IPS-20b (cell line): ENCODE results near the gene RGS5.

Experiments
- H3K27ac ChIP-seq: one replicate; pipeline ENCODE4 v1.5.1; 2013; ENCODE audit warnings: low read length
- H3K27me3 ChIP-seq: 2 replicates; pipeline ENCODE4 v1.6.1; 2013; ENCODE audit warnings: mild to moderate bottlenecking, low read length, inconsistent platforms; ENCODE audit not compliant: insufficient read depth
- H3K36me3 ChIP-seq: 2 replicates; pipeline ENCODE4 v1.6.1; 2013; ENCODE audit warnings: low read depth, mild to moderate bottlenecking, inconsistent platforms, low read length, moderate library complexity; ENCODE audit not compliant: insufficient read depth
- H3K4me1 ChIP-seq: 2 replicates; pipeline ENCODE4 v1.6.1; 2013; ENCODE audit warnings: mild to moderate bottlenecking, control low read depth, inconsistent platforms, low read length, moderate library complexity; ENCODE audit not compliant: insufficient read depth
- H3K4me3 ChIP-seq: 2 replicates; pipeline ENCODE4 v1.5.1; 2013; ENCODE audit warnings: mild to moderate bottlenecking, low read length, inconsistent platforms
- H3K9ac ChIP-seq: 2 replicates; pipeline ENCODE4 v1.6.1; 2013; ENCODE audit warnings: low read depth, mild to moderate bottlenecking, inconsistent platforms, low read length, moderate library complexity
- H3K9me3 ChIP-seq: 2 replicates; pipeline ENCODE4 v1.6.1; 2013; ENCODE audit warnings: mild to moderate bottlenecking, low read depth, low read length, inconsistent platforms; ENCODE audit not compliant: insufficient read depth

The RGS5 gene

GRCh38 chr1:163178628-163179027 is 24.1 kb downstream of the RGS5 start:
- no peak overlapping the region for H3K9ac ChIP-seq
- no peak overlapping the region for H3K27ac ChIP-seq
- H3K4me3 ChIP-seq = no peak overlapping the region
- H3K27me3 ChIP-seq = no peaks in the 10 kb centered on the region
- no peaks in the 10 kb centered on the region for H3K4me1 ChIP-seq
- H3K9me3 ChIP-seq = no peaks in the 10 kb centered on the region
- H3K36me3 ChIP-seq = no peaks in the 10 kb centered on the region

- H3K9me3 ChIP-seq = no peaks in the 10 kb centered on the region
- no peak overlapping the region for H3K4me3 ChIP-seq
- no peaks in the 10 kb centered on the region for H3K36me3 ChIP-seq
- no peaks in the 10 kb centered on the region for H3K27me3 ChIP-seq
- no peaks in the 10 kb centered on the region for H3K4me1 ChIP-seq
- no peak overlapping the region for H3K27ac ChIP-seq
- H3K9ac ChIP-seq = no peak overlapping the region
Measured at GRCh38 chr1:163176797-163177196, 25.9 kb downstream of the RGS5 start.

- Histone ChIP-seq H3K9me3 (no peaks in the 10 kb centered on the region), H3K4me1 (no peaks in the 10 kb centered on the region), H3K9ac (no peak overlapping the region), H3K36me3 (no peaks in the 10 kb centered on the region), H3K27ac (no peak overlapping the region), H3K27me3 (no peaks in the 10 kb centered on the region), H3K4me3 (no peak overlapping the region)
Measured at GRCh38 chr1:163174524-163175437, 27.9 kb downstream of the RGS5 start.

- Histone ChIP-seq H3K4me1 (no peaks in the 10 kb centered on the region), H3K4me3 (no peak overlapping the region), H3K9me3 (no peaks in the 10 kb centered on the region), H3K27me3 (no peaks in the 10 kb centered on the region), H3K36me3 (no peaks in the 10 kb centered on the region), H3K27ac (no peak overlapping the region), H3K9ac (no peak overlapping the region)
Measured at GRCh38 chr1:163173121-163173520, 29.6 kb downstream of the RGS5 start.

GRCh38 chr1:163172596-163172995 is 30.1 kb downstream of the RGS5 start:
- H3K27me3 ChIP-seq = no peaks in the 10 kb centered on the region
- 0 out of 2 replicates have a peak, but pooled peaks cover under 1% of the 10 kb centered on the region for H3K4me1 ChIP-seq
- H3K4me3 ChIP-seq = no peak overlapping the region
- no peaks in the 10 kb centered on the region for H3K9me3 ChIP-seq
- H3K27ac ChIP-seq = no peak overlapping the region
- no peaks in the 10 kb centered on the region for H3K36me3 ChIP-seq
- no peak overlapping the region for H3K9ac ChIP-seq

GRCh38 chr1:163171826-163172225 is 30.9 kb downstream of the RGS5 start:
- no peak overlapping the region for H3K9ac ChIP-seq
- peaks cover 9% of the 10 kb centered on the region; the same call in 1 of the 2 replicates for H3K4me1 ChIP-seq
- peaks cover 4% of the 10 kb centered on the region; the same call in 1 of the 2 replicates for H3K36me3 ChIP-seq
- no peaks in the 10 kb centered on the region for H3K9me3 ChIP-seq
- no peak overlapping the region for H3K4me3 ChIP-seq
- H3K27me3 ChIP-seq = no peaks in the 10 kb centered on the region
- H3K27ac ChIP-seq = no peak overlapping the region

- H3K9me3 ChIP-seq = no peaks in the 10 kb centered on the region
- no peaks in the 10 kb centered on the region for H3K27me3 ChIP-seq
- H3K4me1 ChIP-seq = peaks cover 14% of the 10 kb centered on the region; the same call in 1 of the 2 replicates
- H3K4me3 ChIP-seq = no peak overlapping the region
- H3K9ac ChIP-seq = no peak overlapping the region
- H3K36me3 ChIP-seq = peaks cover 4% of the 10 kb centered on the region; the same call in 1 of the 2 replicates
- H3K27ac ChIP-seq = no peak overlapping the region
Measured at GRCh38 chr1:163170975-163171676, 31.6 kb downstream of the RGS5 start.

GRCh38 chr1:163170331-163170730 is 32.4 kb downstream of the RGS5 start:
- Histone ChIP-seq H3K4me3 (no peak overlapping the region), H3K27ac (no peak overlapping the region), H3K27me3 (no peaks in the 10 kb centered on the region), H3K36me3 (peaks cover 4% of the 10 kb centered on the region; the same call in 1 of the 2 replicates), H3K9ac (no peak overlapping the region), H3K9me3 (no peaks in the 10 kb centered on the region), H3K4me1 (peaks cover 14% of the 10 kb centered on the region; the same call in 1 of the 2 replicates)

GRCh38 chr1:163169553-163169952 is 33.2 kb downstream of the RGS5 start:
- Histone ChIP-seq H3K9ac (no peak overlapping the region), H3K4me1 (peaks cover 14% of the 10 kb centered on the region; the same call in 1 of the 2 replicates), H3K9me3 (no peaks in the 10 kb centered on the region), H3K27me3 (no peaks in the 10 kb centered on the region), H3K36me3 (peaks cover 4% of the 10 kb centered on the region; the same call in 1 of the 2 replicates), H3K27ac (no peak overlapping the region), H3K4me3 (no peak overlapping the region)

GRCh38 chr1:163168053-163168452 is 34.7 kb downstream of the RGS5 start:
- H3K27ac ChIP-seq = no peak overlapping the region
- no peaks in the 10 kb centered on the region for H3K27me3 ChIP-seq
- no peak overlapping the region for H3K4me3 ChIP-seq
- H3K4me1 ChIP-seq = peaks cover 14% of the 10 kb centered on the region; the same call in 1 of the 2 replicates
- no peaks in the 10 kb centered on the region for H3K9me3 ChIP-seq
- peaks cover 4% of the 10 kb centered on the region; the same call in 1 of the 2 replicates for H3K36me3 ChIP-seq
- no peak overlapping the region for H3K9ac ChIP-seq

- H3K4me3 ChIP-seq = no peak overlapping the region
- H3K9ac ChIP-seq = no peak overlapping the region
- H3K27me3 ChIP-seq = no peaks in the 10 kb centered on the region
- H3K4me1 ChIP-seq = peaks cover 14% of the 10 kb centered on the region; the same call in 1 of the 2 replicates
- H3K27ac ChIP-seq = no peak overlapping the region
- peaks cover 4% of the 10 kb centered on the region; the same call in 1 of the 2 replicates for H3K36me3 ChIP-seq
- no peaks in the 10 kb centered on the region for H3K9me3 ChIP-seq
Measured at GRCh38 chr1:163166886-163167555, 35.7 kb downstream of the RGS5 start.
